Measurements from ENCODE around the gene DLEC1. TPM values are rescaled to one million over a fixed set of nuclear protein-coding genes. Genes with fewer than 3 reads are reported as not detected.
A peak's percentile ranks its signal among the peaks of the same experiment; 100 is the strongest.

Gene DLEC1
- total and polyA plus RNA-seq, 8 donors, result 0.14 to 0.75 (median 0.51) TPM

GRCh38 chr3:38121451-38121831 lies 82.4 kb downstream of the DLEC1 start:
- no peak for TF ChIP-seq CTCF (IDR thresholded peaks at IDR 0.05)
- Histone ChIP-seq H3K27ac (no peak overlapping the region), H3K9me3 (no peaks in the 10 kb centered on the region), H3K4me3 (no peak overlapping the region), H3K27me3 (no peaks in the 10 kb centered on the region), H3K4me1 (no peaks in the 10 kb centered on the region), H3K36me3 (peaks cover 5 to 46% (median 45%) of the 10 kb centered on the region in 3 donors)
- 89 to 90% methylated on average over 9 of the region's 9 CpGs for WGBS, 2 donors
- ATAC-seq (no peak), FAIRE-seq (no peak), DNase-seq (peak in 3 of 6 donors; percentile 8 to 69 (median 17))
- intact Hi-C loops (cut with DNase I), result no loop called here

- TF ChIP-seq CTCF (IDR thresholded peaks at IDR 0.05), result no peak
- peaks cover 5 to 51% (median 50%) of the 10 kb centered on the region in 3 donors for H3K36me3 ChIP-seq
- WGBS, 2 donors, result 93% methylated on average over 13 of the region's 13 CpGs
These were observed 82.9 kb downstream of the DLEC1 start for GRCh38 chr3:38121832-38122461.

GRCh38 chr3:38122712-38123290 lies 83.8 kb downstream of the DLEC1 start:
- Histone ChIP-seq H3K4me3 (no peak overlapping the region), H3K4me1 (no peaks in the 10 kb centered on the region), H3K27me3 (no peaks in the 10 kb centered on the region), H3K9me3 (no peaks in the 10 kb centered on the region), H3K27ac (no peak overlapping the region), H3K36me3 (peaks cover 5 to 60% (median 59%) of the 10 kb centered on the region in 3 donors)
- intact Hi-C loops (cut with DNase I), result no loop called here
- no peak for TF ChIP-seq CTCF (IDR thresholded peaks at IDR 0.05)
- WGBS, 2 donors, result 92 to 93% methylated on average over 9 of the region's 9 CpGs
- peak in 1 of 6 donors; percentile 1 for DNase-seq
- no peak for ATAC-seq
- no peak for FAIRE-seq

More at GRCh38 chr3:38121832-38122461, 82.9 kb downstream of the DLEC1 start:
- H3K27me3 ChIP-seq, result no peaks in the 10 kb centered on the region
- no peak overlapping the region for H3K27ac ChIP-seq
- H3K4me3 ChIP-seq, result no peak overlapping the region
- ATAC-seq, result no peak
- intact Hi-C loops (cut with DNase I), result no loop called here
- no peaks in the 10 kb centered on the region for H3K9me3 ChIP-seq
- H3K4me1 ChIP-seq, result no peaks in the 10 kb centered on the region
- FAIRE-seq, result no peak
- DNase-seq, result peak in 3 of 6 donors; percentile 13 to 57 (median 39)

DNA sequence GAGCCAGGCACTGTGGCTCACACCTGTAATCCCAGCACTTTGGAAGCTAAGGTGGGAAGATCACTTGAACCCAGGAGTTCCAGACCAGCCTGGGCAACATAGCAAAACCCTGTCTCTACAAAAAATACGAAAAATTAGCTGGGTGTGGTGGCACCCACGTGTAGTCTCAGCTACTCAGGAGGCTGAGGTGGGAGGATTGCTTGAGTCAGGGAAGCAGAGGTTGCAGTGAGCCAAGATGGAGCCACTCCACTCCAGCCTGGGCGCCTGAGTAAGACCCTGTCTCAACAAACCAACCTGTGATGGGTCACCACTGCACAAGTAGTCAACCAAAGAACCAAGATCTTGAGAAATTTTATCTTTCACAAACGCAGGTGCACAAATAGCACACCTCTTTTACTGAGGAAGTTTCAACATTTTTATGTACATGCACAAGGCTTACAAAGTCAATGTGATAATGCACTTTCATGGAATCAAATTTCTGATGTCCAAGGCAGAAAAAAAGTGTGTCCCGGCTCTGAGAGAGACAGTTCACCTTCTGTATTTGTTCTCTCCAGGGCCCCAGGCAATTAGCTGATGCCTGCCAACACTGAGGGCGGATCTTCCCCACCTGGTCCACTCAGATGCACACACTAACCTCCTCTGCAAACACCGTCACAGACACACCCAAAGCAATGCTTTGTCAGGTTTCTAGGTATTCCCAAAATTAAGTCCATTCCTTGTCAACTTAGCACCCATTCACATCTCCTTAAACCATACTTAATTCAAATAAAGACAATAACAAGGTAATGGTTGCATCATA lies 85.5 kb downstream of the DLEC1 start:
- no peak for TF ChIP-seq CTCF (IDR thresholded peaks at IDR 0.05)
- H3K27ac ChIP-seq, result no peak overlapping the region
- no peaks in the 10 kb centered on the region for H3K27me3 ChIP-seq
- no peak overlapping the region for H3K4me3 ChIP-seq
- 66 to 78% methylated on average over 7 of the region's 7 CpGs for WGBS, 2 donors
- no peak for FAIRE-seq
- peak in 1 of 6 donors; percentile 4 for DNase-seq
- H3K36me3 ChIP-seq, result peaks cover 5 to 75% (median 75%) of the 10 kb centered on the region in 3 donors
- intact Hi-C loops (cut with DNase I), result no loop called here
- ATAC-seq, result no peak
- H3K4me1 ChIP-seq, result no peaks in the 10 kb centered on the region
- H3K9me3 ChIP-seq, result no peaks in the 10 kb centered on the region

Measured in pancreas (tissue), 10 donors.